ENCODE data around the gene ABLIM2. TPM values are rescaled to one million over a fixed set of nuclear protein-coding genes. Genes with fewer than 3 reads are reported as not detected.

Gene ABLIM2
- total and polyA plus RNA-seq, 2 of the 13 experiments (the other 11 are each of a cell fraction or from before 2014, with no cell fraction given): 0.20 to 0.37 TPM

- FAIRE-seq: no peak
- peaks cover 96% of the 10 kb centered on the region for H3K4me1 ChIP-seq (ENCODE audit: insufficient read depth, low read length)
- POLR2A ChIA-PET: interaction anchor here (1.0 kb wide), 1 partner anchor 20 kb away, joined by 3 read pairs; no protein-coding TSS in a partner anchor
- H3K27ac ChIP-seq (ENCODE audit: extremely low read length, insufficient read depth, low read length): no peak overlapping the region
- H3K79me2 ChIP-seq (ENCODE audit: insufficient read depth, low read length): no peaks in the 10 kb centered on the region
- H3K9me3 ChIP-seq (ENCODE audit: low read length): no peaks in the 10 kb centered on the region
- H4K20me1 ChIP-seq (ENCODE audit: insufficient read depth, low read length): no peaks in the 10 kb centered on the region
- no peak for DNase-seq (ENCODE audit: low spot score)
- intact Hi-C loops (cut with micrococcal nuclease; ENCODE audit: unreplicated experiment) (no loop called here), in situ Hi-C loops (cut with HindIII; ENCODE audit: extremely low pct_ligation_motif_present, low pct_unique_long_range_greater_than_20kb) (no loop called here)
- CTCF ChIA-PET (ENCODE audit: low intra/inter-chr PET ratio, low total read pairs): no interaction called here
- WGBS (ENCODE audit: low lambda C conversion rate): 48% methylated on average over 19 of the region's 23 CpGs
- no peak overlapping the region for H2AFZ ChIP-seq (ENCODE audit: low read length)
- ATAC-seq: no peak
- peaks cover 2 to 26% of the 10 kb centered on the region in 2 experiments for H3K27me3 ChIP-seq (ENCODE audit: control insufficient read depth in 1 of 2, insufficient read depth in 2 of 2, low read length in 2 of 2)
- no peaks in the 10 kb centered on the region for H3K36me3 ChIP-seq (replicated peaks in 1 of 2; ENCODE audit: control insufficient read depth in 1 of 2, insufficient read depth in 2 of 2, low read length in 2 of 2)
- BruUV-seq (replicated peaks): no TSS peak
- H3K4me3 ChIP-seq (replicated peaks in 1 of 3; ENCODE audit: insufficient read depth in 1 of 3, low read depth in 2 of 3, low read length in 3 of 3): no peak overlapping the region
- no peak overlapping the region for H3K9ac ChIP-seq (ENCODE audit: insufficient read depth, low read depth, low read length)
- no peak overlapping the region; the same call in 1 of the 2 replicates for H3K4me2 ChIP-seq (ENCODE audit: low read depth, low read length)
- no peak for TF ChIP-seq ZNF292 (CRISPR knock-in tag; IDR thresholded peaks at IDR 0.05; ENCODE audit: borderline replicate concordance, low read depth)
- TF ChIP-seq ZNF556 (CRISPR knock-in tag; IDR thresholded peaks at IDR 0.05; ENCODE audit: borderline replicate concordance): no peak
- no peak for TF ChIP-seq CREB1 (IDR thresholded peaks at IDR 0.05)
- no peak for TF ChIP-seq CREB1 (CRISPR knock-in tag; IDR thresholded peaks at IDR 0.05)
- no peak for TF ChIP-seq NFE2L1 (CRISPR knock-in tag; IDR thresholded peaks at IDR 0.05; ENCODE audit: borderline replicate concordance)
- TF ChIP-seq NR2F6 (IDR thresholded peaks at IDR 0.05): no peak
- no peak for TF ChIP-seq NR2F6 (CRISPR knock-in tag; IDR thresholded peaks at IDR 0.05)
- TF ChIP-seq MXD1 (CRISPR knock-in tag; IDR thresholded peaks at IDR 0.05): 0 out of 2 replicates have a peak, but pooled peaks have one; percentile 5
- peak; percentile 81 for TF ChIP-seq CEBPG (CRISPR knock-in tag; IDR thresholded peaks at IDR 0.05)
- TF ChIP-seq CEBPB (IDR thresholded peaks at IDR 0.05; ENCODE audit: borderline replicate concordance, low read depth, low read length): peak; percentile 93
- peak; percentile 40; the same call in 1 of the 2 replicates for TF ChIP-seq SIX1 (CRISPR knock-in tag; IDR thresholded peaks at IDR 0.05; ENCODE audit: borderline replicate concordance)
- TF ChIP-seq MYPOP (CRISPR knock-in tag; IDR thresholded peaks at IDR 0.05): no peak
- TF ChIP-seq ZNF124 (CRISPR knock-in tag; IDR thresholded peaks at IDR 0.05): no peak
- 0 out of 2 replicates have a peak, but pooled peaks have one; percentile 13 for TF ChIP-seq PATZ1 (CRISPR knock-in tag; IDR thresholded peaks at IDR 0.05)
- TF ChIP-seq NFE2 (CRISPR knock-in tag; IDR thresholded peaks at IDR 0.05): no peak
- TF ChIP-seq MAFK (conservative IDR thresholded peaks at IDR 0.05 in 1 of 2, IDR thresholded peaks at IDR 0.05 in 1 of 2; ENCODE audit: low read length in 2 of 2): no peak
- no peak for TF ChIP-seq ZNF512B (CRISPR knock-in tag; IDR thresholded peaks at IDR 0.05; ENCODE audit: borderline replicate concordance)
Observed at GRCh38 chr4:7964890-7965662, 193.5 kb downstream of the ABLIM2 start.

Measured in HepG2 (cell line).